ENCODE measurements around the gene CPNE5.

- TF ChIP-seq REST (IDR thresholded peaks at IDR 0.05; ENCODE audit: insufficient read depth in 1 of 2, low read depth in 2 of 2, low read length in 1 of 2) = no peak
- no peak for TF ChIP-seq CTCF (IDR thresholded peaks at IDR 0.05)
These were observed 13.2 kb downstream of the CPNE5 start for GRCh38 chr6:36825994-36826393.

All from Panc1 (cell line).